HEK293 (cell line): ENCODE data around the gene VWCE.

Experiments
- CTCF ChIA-PET: fragments of 350-600 bp; formaldehyde crosslinking; extraction: SDS; loops from one replicate; lab custom pipeline; 2021; ENCODE audit warnings: antibody characterized with exemption; lab: Yijun Ruan, JAX
- POLR2A ChIA-PET: fragments of 300-600 bp; formaldehyde crosslinking; extraction: SDS; loops from one replicate; lab custom pipeline; 2020; ENCODE audit warnings: antibody characterized with exemption, inconsistent platforms; lab: Yijun Ruan, JAX
- H3K27ac ChIP-seq: fragments of 200-500 bp; sonication (Bioruptor generic); 2 replicates; pipeline ENCODE4 v1.5.1; 2014; ENCODE audit warnings: low read depth, low read length, control low read depth, inconsistent platforms; ENCODE audit errors: extremely low read depth
- H3K36me3 ChIP-seq, 2 experiments: fragments of 200-500 bp in 1 of 2; sonication (Bioruptor generic) in 1 of 2; 1 replicate in 1 of 2; 2 replicates in 1 of 2; pipeline ENCODE4 v1.5.1; 2014 to 2017; ENCODE audit warnings: inconsistent platforms in 2 of 2, low read length in 2 of 2; ENCODE audit not compliant: control insufficient read depth in 2 of 2, insufficient read depth in 1 of 2
- H3K4me1 ChIP-seq: fragments of 200-500 bp; sonication (Bioruptor generic); 2 replicates; pipeline ENCODE4 v1.5.1; 2014; ENCODE audit warnings: mild to moderate bottlenecking, low read length, inconsistent platforms; ENCODE audit not compliant: control insufficient read depth, insufficient read depth
- H3K4me3 ChIP-seq: 2 replicates; pipeline ENCODE4 v1.5.1; 2011; ENCODE audit warnings: low read depth, mild to moderate bottlenecking, control low read depth, low read length, moderate library complexity
- H3K9me3 ChIP-seq: fragments of 200-500 bp; sonication (Bioruptor generic); 2 replicates; pipeline ENCODE4 v1.5.1; 2014; ENCODE audit warnings: low read depth, low read length, inconsistent platforms; ENCODE audit not compliant: control insufficient read depth, insufficient read depth
- FEZF1 ChIP-seq: fragments of 450-650 bp; formaldehyde crosslinking; IDR thresholded peaks from 2 replicates; pipeline ENCODE4 v1.5.1; 2016; ENCODE audit warnings: missing biosample characterization, missing genetic modification characterization
- GLI2 ChIP-seq: fragments of 450-650 bp; formaldehyde crosslinking; IDR thresholded peaks from 2 replicates; pipeline ENCODE4; 2017; ENCODE audit warnings: missing biosample characterization, missing genetic modification characterization, low read depth, borderline replicate concordance
- MEIS1 ChIP-seq: sonication (generic); formaldehyde crosslinking; IDR thresholded peaks from 2 replicates; pipeline ENCODE4 v1.8.1; 2022; ENCODE audit warnings: missing genetic modification reagents, mild to moderate bottlenecking, borderline replicate concordance
- MYNN ChIP-seq: fragments of 450-650 bp; formaldehyde crosslinking; IDR thresholded peaks from 2 replicates; pipeline ENCODE4 v1.5.1; 2016; ENCODE audit warnings: missing biosample characterization, missing genetic modification characterization, borderline replicate concordance
- SETDB1 ChIP-seq: IDR thresholded peaks from one replicate; pipeline ENCODE4 v1.6.1; 2017; ENCODE audit warnings: mild to moderate bottlenecking, low read length, moderate library complexity, mixed read lengths; ENCODE audit not compliant: insufficient read length
- WT1 ChIP-seq: fragments of 450-650 bp; formaldehyde crosslinking; IDR thresholded peaks from 2 replicates; pipeline ENCODE4 v1.5.1; 2016; ENCODE audit warnings: missing biosample characterization, missing genetic modification characterization
- ZBTB49 ChIP-seq: fragments of 450-650 bp; formaldehyde crosslinking; IDR thresholded peaks from 2 replicates; pipeline ENCODE4 v1.5.1; 2016; ENCODE audit warnings: missing biosample characterization, missing genetic modification characterization, low read depth
- ZBTB7A ChIP-seq: fragments of 450-650 bp; formaldehyde crosslinking; IDR thresholded peaks from 2 replicates; pipeline ENCODE4 v1.5.1; 2016; ENCODE audit warnings: low read depth, missing biosample characterization, missing genetic modification characterization
- ZFP41 ChIP-seq: fragments of 450-650 bp; formaldehyde crosslinking; IDR thresholded peaks from 2 replicates; pipeline ENCODE4 v1.5.1; 2016; ENCODE audit warnings: missing biosample characterization, missing genetic modification characterization, borderline replicate concordance
- ZIC2 ChIP-seq: fragments of 450-650 bp; formaldehyde crosslinking; IDR thresholded peaks from 2 replicates; pipeline ENCODE4 v1.5.1; 2016; ENCODE audit warnings: missing biosample characterization, missing genetic modification characterization
- ZNF112 ChIP-seq: fragments of 450-650 bp; formaldehyde crosslinking; IDR thresholded peaks from 2 replicates; pipeline ENCODE4 v1.5.0; 2017; ENCODE audit warnings: missing biosample characterization, missing genetic modification characterization
- ZNF114 ChIP-seq: fragments of 450-650 bp; formaldehyde crosslinking; IDR thresholded peaks from 2 replicates; pipeline ENCODE4 v1.5.0; 2017; ENCODE audit warnings: missing biosample characterization, missing genetic modification characterization
- ZNF132 ChIP-seq: fragments of 450-650 bp; formaldehyde crosslinking; IDR thresholded peaks from 2 replicates; pipeline ENCODE4 v1.5.1; 2017; ENCODE audit warnings: missing biosample characterization, missing genetic modification characterization, borderline replicate concordance
- ZNF175 ChIP-seq: fragments of 450-650 bp; formaldehyde crosslinking; IDR thresholded peaks from 2 replicates; pipeline ENCODE4 v1.5.1; 2016; ENCODE audit warnings: missing biosample characterization, missing genetic modification characterization
- ZNF184 ChIP-seq: fragments of 450-650 bp; IDR thresholded peaks from 2 replicates; pipeline ENCODE4 v1.5.1; 2018; ENCODE audit warnings: missing biosample characterization, mild to moderate bottlenecking, missing genetic modification characterization
- ZNF202 ChIP-seq: fragments of 450-650 bp; formaldehyde crosslinking; IDR thresholded peaks from 2 replicates; pipeline ENCODE4 v1.5.1; 2016; ENCODE audit warnings: missing biosample characterization, missing genetic modification characterization, borderline replicate concordance
- ZNF239 ChIP-seq: fragments of 450-650 bp; formaldehyde crosslinking; IDR thresholded peaks from 2 replicates; pipeline ENCODE4 v1.5.1; 2016; ENCODE audit warnings: missing biosample characterization, missing genetic modification characterization
- ZNF350 ChIP-seq: fragments of 450-650 bp; formaldehyde crosslinking; IDR thresholded peaks from 2 replicates; pipeline ENCODE4 v1.5.0; 2017; ENCODE audit warnings: missing biosample characterization, mild to moderate bottlenecking, missing genetic modification characterization
- ZNF354C ChIP-seq: fragments of 450-650 bp; formaldehyde crosslinking; IDR thresholded peaks from 2 replicates; pipeline ENCODE4 v1.5.1; 2016; ENCODE audit warnings: missing biosample characterization, missing genetic modification characterization, low read depth, borderline replicate concordance
- ZNF366 ChIP-seq: fragments of 450-650 bp; formaldehyde crosslinking; conservative IDR thresholded peaks from 2 replicates; pipeline ENCODE4 v1.5.1; 2016; ENCODE audit warnings: missing biosample characterization, missing genetic modification characterization
- ZNF37A ChIP-seq: fragments of 450-650 bp; IDR thresholded peaks from 2 replicates; pipeline ENCODE4 v1.5.1; 2018; ENCODE audit warnings: missing biosample characterization, missing genetic modification characterization
- ZNF510 ChIP-seq: fragments of 450-650 bp; formaldehyde crosslinking; IDR thresholded peaks from 2 replicates; pipeline ENCODE4 v1.5.1; 2018; ENCODE audit warnings: mild to moderate bottlenecking, missing genetic modification characterization, missing biosample characterization; ENCODE audit not compliant: insufficient replicate concordance
- ZNF514 ChIP-seq: fragments of 450-650 bp; formaldehyde crosslinking; IDR thresholded peaks from 2 replicates; pipeline ENCODE4 v1.5.1; 2016; ENCODE audit warnings: missing biosample characterization, missing genetic modification characterization
- ZNF549 ChIP-seq: fragments of 450-650 bp; IDR thresholded peaks from 2 replicates; pipeline ENCODE4 v1.5.1; 2018; ENCODE audit warnings: missing biosample characterization, missing genetic modification characterization, mild to moderate bottlenecking, inconsistent platforms, moderate library complexity
- ZNF561 ChIP-seq: fragments of 450-650 bp; IDR thresholded peaks from 2 replicates; pipeline ENCODE4 v1.5.1; 2018; ENCODE audit warnings: missing biosample characterization, missing genetic modification characterization, borderline replicate concordance
- ZNF629 ChIP-seq: fragments of 450-650 bp; formaldehyde crosslinking; IDR thresholded peaks from 2 replicates; pipeline ENCODE4 v1.5.1; 2017; ENCODE audit warnings: missing biosample characterization, missing genetic modification characterization
- ZNF658 ChIP-seq: fragments of 450-650 bp; formaldehyde crosslinking; IDR thresholded peaks from 2 replicates; pipeline ENCODE4; 2016; ENCODE audit warnings: missing biosample characterization, missing genetic modification characterization
- ZNF660 ChIP-seq: fragments of 450-650 bp; IDR thresholded peaks from 2 replicates; pipeline ENCODE4 v1.5.1; 2018; ENCODE audit warnings: missing biosample characterization, mild to moderate bottlenecking, missing genetic modification characterization
- ZNF664 ChIP-seq: fragments of 450-650 bp; formaldehyde crosslinking; IDR thresholded peaks from 2 replicates; pipeline ENCODE4 v1.5.1; 2016; ENCODE audit warnings: missing biosample characterization, missing genetic modification characterization
- ZNF747 ChIP-seq: fragments of 450-650 bp; formaldehyde crosslinking; IDR thresholded peaks from 2 replicates; pipeline ENCODE4 v1.5.1; 2016; ENCODE audit warnings: missing biosample characterization, missing genetic modification characterization
- ZNF777 ChIP-seq: fragments of 450-650 bp; formaldehyde crosslinking; IDR thresholded peaks from 2 replicates; pipeline ENCODE4 v1.5.1; 2017; ENCODE audit warnings: missing biosample characterization, missing genetic modification characterization, borderline replicate concordance
- ZXDB ChIP-seq: fragments of 450-650 bp; formaldehyde crosslinking; IDR thresholded peaks from 2 replicates; pipeline ENCODE4 v1.5.1; 2016; ENCODE audit warnings: missing biosample characterization, missing genetic modification characterization
- TF ChIP-seq, protein P1 (sequence below): fragments of 450-650 bp; formaldehyde crosslinking; IDR thresholded peaks from 2 replicates; pipeline ENCODE4; 2016; ENCODE audit warnings: missing biosample characterization, missing genetic modification characterization

VWCE gene

DNA sequence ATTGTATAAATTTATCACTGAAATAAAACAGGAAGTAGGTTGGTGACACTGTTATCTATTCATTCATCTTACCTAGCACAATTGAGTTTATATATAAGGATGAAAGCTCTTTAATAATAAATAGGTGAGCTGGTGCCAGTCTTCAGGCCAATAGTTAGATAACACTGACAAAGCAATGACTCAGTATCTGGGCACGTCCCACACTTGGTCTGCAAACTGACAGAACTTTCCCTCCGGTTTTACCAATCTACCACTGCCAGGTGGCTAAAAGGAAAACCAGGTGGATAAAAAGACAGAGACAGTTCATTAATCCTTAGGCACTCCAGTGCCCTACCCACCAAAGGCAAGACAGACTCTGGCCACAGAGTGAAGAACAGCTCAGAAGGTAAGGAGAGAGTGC lies 20.1 kb upstream of the VWCE start:
- Histone ChIP-seq H3K36me3 (peaks cover 21 to 93% of the 10 kb centered on the region in 2 experiments), H3K4me3 (no peak overlapping the region), H3K27ac (no peak overlapping the region), H3K4me1 (no peaks in the 10 kb centered on the region), H3K9me3 (no peaks in the 10 kb centered on the region)
- ChIA-PET POLR2A (interaction anchor here (0.7 to 0.8 kb wide), 2 partner anchors 16 to 20 kb away, joined by 3 to 7 read pairs; partner anchors contain the start of gene VWCE), CTCF (interaction anchor here (0.8 to 2.2 kb wide), 3 partner anchors 21 to 61 kb away, joined by 3 to 11 read pairs (median 4); no protein-coding TSS in a partner anchor)
- TF ChIP-seq ZBTB49 (tag by site-specific recombination) (no peak), ZXDB (no peak), ZNF366 (tag by site-specific recombination) (no peak), FEZF1 (tag by site-specific recombination) (no peak), ZBTB7A (no peak), ZNF660 (tag by site-specific recombination) (no peak), WT1 (tag by site-specific recombination) (no peak), ZNF664 (tag by site-specific recombination) (no peak), ZNF777 (no peak), ZNF202 (tag by site-specific recombination) (no peak), ZNF350 (no peak), MEIS1 (CRISPR knock-in tag) (no peak)
- TF ChIP-seq, protein P1, sequence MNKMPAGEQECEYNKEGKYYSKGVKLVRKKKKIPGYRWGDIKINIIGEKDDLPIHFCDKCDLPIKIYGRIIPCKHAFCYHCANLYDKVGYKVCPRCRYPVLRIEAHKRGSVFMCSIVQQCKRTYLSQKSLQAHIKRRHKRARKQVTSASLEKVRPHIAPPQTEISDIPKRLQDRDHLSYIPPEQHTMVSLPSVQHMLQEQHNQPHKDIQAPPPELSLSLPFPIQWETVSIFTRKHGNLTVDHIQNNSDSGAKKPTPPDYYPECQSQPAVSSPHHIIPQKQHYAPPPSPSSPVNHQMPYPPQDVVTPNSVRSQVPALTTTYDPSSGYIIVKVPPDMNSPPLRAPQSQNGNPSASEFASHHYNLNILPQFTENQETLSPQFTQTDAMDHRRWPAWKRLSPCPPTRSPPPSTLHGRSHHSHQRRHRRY (tag by site-specific recombination), result no peak

GRCh38 chr11:61310749-61311148 lies 15.6 kb upstream of the VWCE start:
- CTCF ChIA-PET, result interaction anchor here (0.7 kb wide), 2 partner anchors 11 to 820 kb away, joined by 3 read pairs; no protein-coding TSS in a partner anchor
- TF ChIP-seq ZNF561 (tag by site-specific recombination) (no peak), ZNF658 (tag by site-specific recombination) (no peak), ZNF510 (tag by site-specific recombination) (no peak), ZNF114 (tag by site-specific recombination) (no peak), ZNF175 (tag by site-specific recombination) (no peak), GLI2 (tag by site-specific recombination) (no peak), ZIC2 (tag by site-specific recombination) (no peak)

DNA sequence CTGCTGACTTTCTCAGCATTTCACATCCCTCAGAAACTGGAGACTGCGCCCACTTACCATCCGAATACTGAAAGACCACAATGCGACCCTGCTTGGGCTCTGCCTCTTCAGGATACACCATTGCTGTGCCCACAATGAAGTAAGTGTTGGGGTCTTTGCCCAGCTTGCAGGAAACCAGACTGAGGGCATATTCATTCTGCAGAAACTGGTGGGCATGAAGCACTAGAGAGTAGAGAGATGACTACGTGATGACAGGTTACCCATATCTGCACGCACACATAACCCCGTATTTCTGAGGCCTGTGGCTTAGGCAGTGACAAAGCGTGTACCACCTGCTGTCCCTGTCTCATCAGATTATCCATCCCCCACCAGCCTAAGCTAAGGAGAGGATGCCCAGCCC lies 14.6 kb upstream of the VWCE start:
- H3K4me3 ChIP-seq, result no peak overlapping the region
- POLR2A ChIA-PET, result no interaction called here
- no peaks in the 10 kb centered on the region for H3K4me1 ChIP-seq
- CTCF ChIA-PET, result interaction anchor here (0.6 to 0.7 kb wide), 2 partner anchors 27 to 544 kb away, joined by 3 to 4 read pairs; no protein-coding TSS in a partner anchor
- no peak overlapping the region for H3K27ac ChIP-seq
- H3K36me3 ChIP-seq, result peaks cover 25 to 100% of the 10 kb centered on the region in 2 experiments
- H3K9me3 ChIP-seq, result no peaks in the 10 kb centered on the region
- TF ChIP-seq ZNF629 (tag by site-specific recombination), result no peak
- TF ChIP-seq ZNF777, result no peak
- no peak for TF ChIP-seq ZNF514 (tag by site-specific recombination)
- TF ChIP-seq ZNF184, result no peak
- TF ChIP-seq ZNF37A (tag by site-specific recombination), result no peak
- TF ChIP-seq ZNF354C (tag by site-specific recombination), result no peak
- TF ChIP-seq MYNN (tag by site-specific recombination), result no peak
- no peak for TF ChIP-seq ZNF747
- TF ChIP-seq ZNF132 (tag by site-specific recombination), result no peak
- no peak for TF ChIP-seq SETDB1
- no peak for TF ChIP-seq ZNF239
- no peak for TF ChIP-seq ZFP41
- TF ChIP-seq ZNF549, result no peak
- TF ChIP-seq ZNF112, result no peak

More at GRCh38 chr11:61310749-61311148, 15.6 kb upstream of the VWCE start:
- no peak overlapping the region for H3K27ac ChIP-seq
- H3K4me3 ChIP-seq, result no peak overlapping the region
- H3K4me1 ChIP-seq, result no peaks in the 10 kb centered on the region
- POLR2A ChIA-PET, result no interaction called here
- no peaks in the 10 kb centered on the region for H3K9me3 ChIP-seq
- peaks cover 23 to 100% of the 10 kb centered on the region in 2 experiments for H3K36me3 ChIP-seq
